ENCODE results near the gene FOXD2. TPM values are rescaled to one million over a fixed set of nuclear protein-coding genes. Genes with fewer than 3 reads are reported as not detected.

FOXD2 gene
- 0.13 TPM in 2 replicates for total RNA-seq

DNA sequence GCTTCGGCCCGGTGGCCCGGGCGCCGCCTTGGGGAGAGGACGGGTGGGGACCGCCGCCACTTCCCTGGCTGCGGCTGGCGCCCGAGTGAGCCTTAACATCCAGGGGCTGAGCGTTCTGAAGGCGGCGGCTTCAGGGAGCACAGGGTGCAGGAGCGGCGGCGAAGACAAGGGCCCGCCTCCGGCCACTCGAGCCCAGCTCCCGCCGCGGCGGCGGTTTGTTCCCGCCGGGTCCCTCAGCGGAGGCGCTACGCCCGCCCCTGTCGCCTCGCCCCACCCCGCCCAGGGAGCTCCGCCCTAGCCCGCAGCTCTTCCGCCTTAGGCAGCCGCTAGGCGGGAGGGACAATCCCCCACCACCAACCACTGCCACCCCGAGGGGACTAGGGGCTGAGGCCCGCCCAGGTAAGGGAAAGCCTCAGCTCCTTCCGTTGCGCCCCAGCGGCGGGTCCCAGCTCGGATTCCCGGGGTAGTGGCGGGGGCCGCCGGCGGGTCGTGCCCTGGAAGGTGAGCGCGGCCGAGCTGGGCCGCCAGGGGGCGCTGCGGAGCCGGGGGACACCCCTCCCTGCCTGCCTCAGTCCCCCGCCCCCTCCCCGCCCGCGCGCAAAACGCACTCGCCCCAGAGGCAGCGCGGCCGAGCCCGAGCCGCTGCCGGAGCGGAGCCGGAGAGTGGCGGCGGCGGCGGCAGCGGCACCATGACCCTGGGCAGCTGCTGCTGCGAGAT, at the start of gene FOXD2:
TSS of gene FOXD2 (plus strand) at position 598 of the 718 bp plus-strand sequence. CDS start at position 690, 92 bp downstream.
- peak; percentile 46 to 77 for DNase-seq (ENCODE audit: low read depth in 2 of 2)

DNA sequence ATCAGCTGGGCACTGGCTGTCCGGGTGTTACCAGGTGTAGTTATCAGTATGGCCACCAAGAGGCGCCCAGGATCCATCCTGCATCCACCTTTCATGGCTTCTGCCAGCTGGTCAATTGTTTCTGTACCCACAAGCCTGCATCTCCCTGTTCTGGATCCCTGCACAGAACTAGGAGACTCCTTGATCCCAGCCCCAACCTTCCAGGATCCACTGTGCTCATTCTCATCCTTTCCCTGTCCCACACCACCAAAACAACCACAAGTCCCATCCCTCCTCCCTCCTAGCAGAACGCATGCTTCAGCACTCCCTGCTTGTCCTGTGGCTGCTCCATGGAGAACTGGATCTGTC, 49.0 kb upstream of the FOXD2 start:
- DNase-seq (ENCODE audit: low read depth in 2 of 2) = peak; percentile 43 to 64

DNA sequence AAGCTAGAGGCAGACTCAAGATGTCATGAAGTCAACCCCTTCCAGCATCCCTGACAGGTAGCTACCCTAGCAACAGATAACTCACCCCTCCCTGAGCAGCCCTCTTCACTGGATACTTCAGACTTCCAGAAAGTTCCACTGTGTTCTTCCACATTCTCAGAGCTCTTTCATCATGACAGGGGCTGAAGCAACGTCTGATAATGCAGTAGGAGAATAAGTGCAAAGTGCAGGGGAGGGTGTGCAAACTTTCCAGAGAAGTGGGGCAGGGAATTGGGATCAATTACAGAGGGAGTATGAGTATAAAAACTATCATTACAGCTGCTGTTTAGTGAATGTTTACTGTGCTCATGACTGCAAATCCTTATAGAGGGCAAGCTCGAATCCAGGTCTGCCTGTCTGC, 48.1 kb upstream of the FOXD2 start:
- DNase-seq (ENCODE audit: low read depth in 2 of 2) = no peak

GRCh38 chr1:47390843-47391242, 47.0 kb upstream of the FOXD2 start:
- no peak for DNase-seq (ENCODE audit: low read depth in 2 of 2)

DNA sequence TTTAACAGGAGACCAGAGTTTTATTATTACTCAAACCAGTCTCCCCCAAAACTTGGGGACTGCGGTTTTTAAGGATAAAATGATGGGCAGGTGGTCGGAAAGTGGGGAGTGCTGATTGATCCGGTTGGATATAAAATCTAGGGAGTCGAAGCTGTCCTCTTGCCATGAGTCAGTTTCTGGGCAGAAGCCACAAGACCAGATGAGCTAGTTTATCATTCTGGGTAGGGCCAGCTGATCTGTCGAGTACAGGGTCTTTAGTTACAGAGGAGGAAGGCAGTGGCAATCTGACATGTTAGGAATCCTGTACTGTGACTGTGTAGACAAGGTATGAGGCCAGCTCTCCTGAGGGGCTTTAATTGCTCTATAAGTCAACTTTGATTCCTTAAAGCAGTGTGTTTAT, 44.7 kb upstream of the FOXD2 start:
- DNase-seq (ENCODE audit: low read depth in 2 of 2) = no peak

DNA sequence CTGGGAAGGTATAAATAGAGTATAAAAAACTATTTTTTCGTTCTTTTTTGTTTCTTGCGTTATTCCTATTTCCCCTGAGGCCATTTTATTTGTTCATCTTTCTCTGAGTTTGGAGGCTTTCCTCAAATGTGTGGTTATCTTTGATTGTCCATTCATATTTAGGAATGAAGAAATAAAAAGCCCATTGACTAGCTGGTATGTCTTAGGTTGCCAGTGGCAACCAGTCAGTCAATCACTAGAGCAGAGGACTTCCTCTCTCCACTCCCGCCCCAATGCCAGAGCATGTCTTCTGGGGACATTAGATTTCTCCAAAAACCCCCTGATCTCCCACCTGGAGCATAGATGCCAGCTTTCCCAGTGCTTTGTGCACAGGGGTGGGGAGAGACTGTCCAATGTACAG, 42.4 kb upstream of the FOXD2 start:
- no peak for DNase-seq (ENCODE audit: low read depth in 2 of 2)

GRCh38 chr1:47396671-47397196, 41.1 kb upstream of the FOXD2 start:
- DNase-seq (ENCODE audit: low read depth in 2 of 2) = no peak

- no peak for DNase-seq (ENCODE audit: low read depth in 2 of 2)
These were observed 38.6 kb upstream of the FOXD2 start for GRCh38 chr1:47399138-47399845.

GRCh38 chr1:47399846-47400155, 38.0 kb upstream of the FOXD2 start:
- no peak for DNase-seq (ENCODE audit: low read depth in 2 of 2)

DNA sequence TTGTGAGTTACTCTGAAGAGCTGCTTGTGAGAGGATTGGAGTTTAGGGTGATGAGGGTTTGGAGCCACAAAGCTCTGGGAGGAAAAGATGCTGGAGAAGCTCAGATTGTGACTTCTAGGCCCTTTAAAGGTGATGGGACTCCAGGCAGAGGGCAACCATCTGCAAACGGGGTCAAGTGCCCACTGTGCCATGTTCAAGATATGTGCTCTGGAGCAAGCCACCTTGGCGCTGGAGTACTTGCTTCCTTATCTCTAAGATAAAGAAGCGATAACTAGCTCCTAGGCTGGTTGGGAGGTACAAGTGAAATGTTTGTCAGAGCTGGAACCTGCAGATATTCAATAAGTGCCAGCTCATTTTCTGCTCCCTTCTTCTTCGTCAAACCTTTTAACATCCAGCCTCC, 36.1 kb upstream of the FOXD2 start:
- DNase-seq (ENCODE audit: low read depth in 2 of 2) = no peak

DNA sequence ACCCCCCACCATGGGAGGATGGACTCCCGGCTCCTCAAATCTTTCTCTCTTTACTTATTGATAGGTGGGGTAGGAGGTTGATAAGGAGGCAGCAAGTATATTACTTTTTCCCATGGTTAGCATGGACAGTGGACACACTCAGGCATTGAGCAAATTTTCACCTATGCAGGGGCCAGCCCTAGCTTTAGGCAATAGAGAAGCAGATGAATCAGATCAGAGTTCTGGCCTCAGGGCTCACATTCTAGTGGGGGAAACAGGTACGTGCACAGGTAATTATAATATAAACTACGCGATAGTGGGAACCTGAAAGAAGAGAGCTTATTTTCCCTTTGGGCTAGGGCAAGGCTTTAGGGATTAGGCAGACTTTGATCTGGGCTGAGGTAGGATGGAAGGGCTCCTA, 35.3 kb upstream of the FOXD2 start:
- DNase-seq (ENCODE audit: low read depth in 2 of 2) = no peak

GRCh38 chr1:47403321-47403910, 34.4 kb upstream of the FOXD2 start:
- DNase-seq (ENCODE audit: low read depth in 2 of 2) = no peak

- DNase-seq (ENCODE audit: low read depth in 2 of 2) = no peak
These were observed 32.1 kb upstream of the FOXD2 start for GRCh38 chr1:47405697-47406096.

- DNase-seq (ENCODE audit: low read depth in 2 of 2) = no peak
These were observed 30.9 kb upstream of the FOXD2 start for GRCh38 chr1:47406966-47407365.

DNA sequence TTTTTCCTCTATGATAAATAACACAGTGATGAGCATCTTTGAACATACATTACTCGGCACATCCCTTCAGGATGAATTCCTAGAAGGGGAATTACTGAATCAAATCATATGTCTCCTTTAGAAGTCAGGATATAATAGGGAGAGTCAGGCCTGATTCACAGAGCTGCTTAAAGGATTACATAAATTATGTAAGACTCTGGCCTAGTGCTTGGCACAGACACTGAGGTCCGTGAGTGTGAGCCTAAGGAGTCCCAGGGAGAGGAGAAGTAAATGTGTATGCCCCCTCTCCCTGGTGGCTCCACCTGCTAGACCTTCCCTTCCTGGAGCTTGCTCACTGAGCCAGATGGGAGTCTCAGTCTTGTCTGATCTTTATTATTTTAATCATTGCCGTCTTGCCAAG, 30.4 kb upstream of the FOXD2 start:
- no peak for DNase-seq (ENCODE audit: low read depth in 2 of 2)

- no peak for DNase-seq (ENCODE audit: low read depth in 2 of 2)
These were observed 28.4 kb upstream of the FOXD2 start for GRCh38 chr1:47409311-47410067.

GRCh38 chr1:47410068-47410455, 27.8 kb upstream of the FOXD2 start:
- no peak for DNase-seq (ENCODE audit: low read depth in 2 of 2)

- no peak for DNase-seq (ENCODE audit: low read depth in 2 of 2)
These were observed 26.4 kb upstream of the FOXD2 start for GRCh38 chr1:47411436-47411835.

- no peak for DNase-seq (ENCODE audit: low read depth in 2 of 2)
These were observed 25.4 kb upstream of the FOXD2 start for GRCh38 chr1:47412437-47412836.

DNA sequence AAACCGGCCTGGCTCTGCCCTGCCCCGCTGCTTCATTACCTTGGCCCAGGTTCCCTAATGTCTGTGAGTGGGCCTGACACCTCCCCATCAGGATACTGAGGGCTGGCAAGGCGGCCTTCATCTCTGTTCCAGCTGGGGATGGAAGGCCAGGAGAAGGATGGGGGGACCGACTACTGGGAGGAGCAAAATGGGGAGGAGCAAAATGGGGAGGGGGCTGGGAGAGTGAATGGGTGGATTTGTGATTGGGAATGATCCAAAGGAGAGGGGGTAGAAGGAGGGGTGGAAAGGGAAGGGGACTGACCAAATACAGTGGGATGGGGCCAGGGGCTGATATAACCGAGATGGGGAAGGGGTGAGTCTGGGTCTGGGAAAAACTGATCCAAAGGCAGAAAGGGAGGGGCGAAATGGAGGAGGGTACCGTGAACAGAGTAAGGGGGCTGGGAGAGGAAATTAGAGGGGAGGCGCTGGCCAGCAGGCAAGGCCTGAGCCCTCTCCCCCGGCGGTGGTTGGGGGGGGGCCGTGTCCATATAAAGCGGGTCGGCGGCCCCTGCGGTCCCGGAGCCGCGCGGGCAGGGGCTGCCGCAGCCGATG, 22.0 kb upstream of the FOXD2 start, which contains the start of gene FOXE3:
TSS of gene FOXE3 (plus strand) at position 558 of the 591 bp plus-strand sequence. CDS start at position 589, 31 bp downstream.
- DNase-seq (ENCODE audit: low read depth in 2 of 2) = no peak

DNA sequence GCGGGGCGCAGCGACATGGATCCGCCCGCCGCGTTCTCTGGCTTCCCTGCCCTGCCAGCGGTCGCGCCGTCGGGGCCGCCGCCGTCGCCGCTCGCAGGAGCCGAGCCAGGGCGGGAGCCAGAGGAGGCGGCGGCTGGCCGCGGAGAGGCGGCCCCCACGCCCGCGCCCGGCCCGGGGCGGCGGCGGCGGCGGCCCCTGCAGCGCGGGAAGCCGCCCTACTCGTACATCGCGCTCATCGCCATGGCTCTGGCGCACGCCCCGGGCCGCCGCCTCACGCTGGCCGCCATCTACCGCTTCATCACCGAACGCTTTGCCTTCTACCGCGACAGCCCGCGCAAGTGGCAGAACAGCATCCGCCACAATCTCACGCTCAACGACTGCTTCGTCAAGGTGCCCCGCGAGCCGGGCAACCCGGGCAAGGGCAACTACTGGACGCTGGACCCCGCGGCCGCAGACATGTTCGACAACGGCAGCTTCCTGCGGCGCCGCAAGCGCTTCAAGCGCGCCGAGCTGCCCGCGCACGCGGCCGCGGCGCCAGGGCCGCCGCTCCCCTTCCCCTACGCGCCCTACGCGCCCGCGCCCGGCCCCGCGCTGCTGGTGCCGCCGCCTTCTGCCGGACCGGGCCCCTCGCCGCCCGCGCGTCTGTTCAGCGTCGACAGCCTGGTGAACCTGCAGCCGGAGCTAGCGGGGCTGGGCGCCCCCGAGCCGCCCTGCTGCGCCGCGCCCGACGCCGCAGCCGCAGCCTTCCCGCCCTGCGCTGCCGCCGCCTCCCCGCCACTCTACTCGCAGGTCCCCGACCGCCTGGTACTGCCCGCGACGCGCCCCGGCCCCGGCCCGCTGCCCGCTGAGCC, 21.3 kb upstream of the FOXD2 start:
- DNase-seq (ENCODE audit: low read depth in 2 of 2) = peak in 1 of 2 donors; percentile 18

Data from dermis microvascular lymphatic vessel endothelial cell (primary cell).